GM18508 (cell line): Measurements from ENCODE around the gene PLD5.
"Not testable (repeated sequence)": the region's sequence is repeated elsewhere in the genome, so short reads cannot be mapped to it uniquely, and the experiment has no call there.

ENCODE experiments used
- ATAC-seq: cut with Tn5 transposase; IDR thresholded peaks from one replicate; pipeline ENCODE4 v1.9.1; 2021; ENCODE audit warnings: moderate number of reproducible peaks; ENCODE audit not compliant: insufficient read depth, unreplicated experiment

The PLD5 gene

DNA sequence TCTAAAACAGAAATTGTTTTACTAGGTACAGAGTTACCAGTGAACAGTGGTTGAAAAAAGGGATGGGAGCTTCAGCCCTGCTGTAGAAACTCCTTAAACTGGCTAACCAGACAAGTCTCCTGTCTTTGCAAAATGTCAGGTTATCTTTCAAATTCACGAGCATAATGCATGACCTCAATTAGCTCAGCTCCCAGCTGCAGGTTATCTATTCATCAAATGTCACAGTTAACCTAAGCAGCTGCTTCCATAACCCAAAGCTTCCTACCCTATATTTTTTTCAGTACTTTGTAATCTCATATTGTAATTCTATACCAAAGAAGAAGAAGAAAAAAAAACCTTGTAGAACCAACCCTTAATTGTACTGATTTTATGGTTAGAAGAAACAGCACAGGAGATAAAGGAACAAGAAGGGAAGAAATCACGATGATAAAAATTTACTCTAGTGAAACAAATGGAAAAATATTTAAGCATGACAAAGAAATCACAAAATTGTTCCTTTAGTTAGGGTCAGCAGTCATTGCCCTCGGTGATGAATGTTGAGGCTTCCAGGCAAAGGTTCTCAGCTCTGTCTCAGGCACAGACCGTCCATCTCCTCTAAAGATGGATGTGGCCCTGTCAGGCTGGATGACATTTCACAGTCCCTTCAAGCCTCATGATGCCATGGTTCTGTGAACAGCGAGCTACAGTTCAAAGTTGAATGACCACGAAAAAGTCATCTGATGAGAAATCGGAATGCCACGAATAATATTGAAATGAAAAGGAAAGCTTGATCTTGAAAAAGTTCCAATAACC is 95.9 kb downstream of the PLD5 start:
- ATAC-seq = no peak

DNA sequence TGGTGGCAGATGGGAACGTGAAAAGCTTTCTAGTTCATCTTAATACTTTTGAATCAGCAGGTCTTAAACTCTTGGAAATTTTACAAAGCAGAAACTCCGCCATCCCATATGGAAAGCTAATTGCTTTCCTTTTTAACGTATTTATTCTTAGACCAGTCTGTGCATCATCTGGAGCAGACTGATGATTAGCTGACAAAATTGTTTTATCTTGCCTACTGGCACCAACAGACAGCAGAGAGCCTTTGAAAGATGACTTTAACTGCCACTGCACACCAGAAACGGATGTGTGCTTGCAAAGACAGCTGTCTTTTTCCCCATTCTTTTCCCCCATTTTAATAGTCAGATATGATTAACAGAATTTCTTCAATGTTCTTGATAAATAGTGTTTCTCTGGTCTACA is 97.0 kb downstream of the PLD5 start:
- no peak for ATAC-seq

DNA sequence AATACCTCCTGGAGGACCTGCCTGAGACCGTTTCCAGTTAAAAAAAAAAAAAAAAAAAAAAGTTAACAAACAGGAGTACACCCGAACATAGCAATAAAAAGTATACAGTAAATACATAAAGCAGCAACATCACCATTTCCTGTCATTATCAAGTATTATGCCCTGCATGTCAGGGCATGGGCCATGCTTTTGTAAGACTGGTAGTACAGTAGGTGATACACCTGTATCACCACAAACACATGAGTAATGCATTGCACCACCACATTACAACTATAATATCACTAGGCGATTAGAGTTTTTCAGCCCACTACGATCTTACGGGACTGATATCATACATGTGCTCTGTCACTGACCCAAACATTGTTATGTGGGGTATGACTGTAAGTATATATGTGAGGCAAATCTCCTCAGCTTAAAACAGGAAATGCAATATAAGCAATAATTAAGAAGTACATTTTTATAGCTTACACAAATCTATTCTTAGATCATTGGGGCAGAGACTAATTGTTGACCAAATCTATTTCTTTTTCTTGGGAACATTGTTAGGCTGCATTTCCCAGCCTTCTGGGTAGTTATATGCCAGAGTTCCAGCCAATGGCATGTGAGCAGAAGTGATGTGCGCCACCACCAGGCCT is 98.1 kb downstream of the PLD5 start:
- ATAC-seq = no peak

DNA sequence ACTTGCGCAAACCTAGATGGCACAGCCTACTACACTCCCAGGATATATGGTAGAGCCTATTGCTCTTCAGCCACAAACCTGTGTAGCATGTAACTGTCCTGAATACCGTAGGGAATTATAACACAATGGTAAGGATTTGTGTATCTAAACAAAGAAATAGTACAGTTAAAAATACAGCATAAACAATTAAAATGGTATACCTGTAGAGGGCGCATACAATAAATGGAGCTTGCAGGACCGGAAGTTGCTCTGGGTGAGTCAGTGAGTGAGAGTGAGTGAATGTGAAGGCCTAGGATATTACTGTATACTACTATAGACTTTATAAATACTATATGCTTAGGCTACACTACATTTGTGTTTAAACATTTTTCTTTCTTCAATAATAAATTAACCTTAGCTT is 99.3 kb downstream of the PLD5 start:
- no peak for ATAC-seq

DNA sequence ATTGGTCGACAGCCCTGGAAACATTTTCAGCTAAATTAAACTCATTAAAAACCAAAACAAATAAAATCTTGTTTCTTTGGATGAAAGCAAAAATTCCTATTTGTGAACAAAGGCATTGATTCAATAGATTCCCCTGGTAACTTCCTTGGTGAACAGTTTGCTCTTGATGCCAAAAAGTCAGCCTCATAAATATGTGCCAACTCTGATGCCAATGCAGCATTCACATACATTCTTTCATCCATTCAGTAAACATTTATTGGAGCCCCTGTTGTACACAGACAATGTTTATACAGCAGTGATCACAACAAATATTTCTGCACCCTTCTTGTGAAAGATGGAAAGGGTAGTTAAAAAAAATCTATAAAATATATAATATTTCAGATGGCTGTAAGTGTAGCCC is 107.8 kb downstream of the PLD5 start:
- no peak for ATAC-seq

DNA sequence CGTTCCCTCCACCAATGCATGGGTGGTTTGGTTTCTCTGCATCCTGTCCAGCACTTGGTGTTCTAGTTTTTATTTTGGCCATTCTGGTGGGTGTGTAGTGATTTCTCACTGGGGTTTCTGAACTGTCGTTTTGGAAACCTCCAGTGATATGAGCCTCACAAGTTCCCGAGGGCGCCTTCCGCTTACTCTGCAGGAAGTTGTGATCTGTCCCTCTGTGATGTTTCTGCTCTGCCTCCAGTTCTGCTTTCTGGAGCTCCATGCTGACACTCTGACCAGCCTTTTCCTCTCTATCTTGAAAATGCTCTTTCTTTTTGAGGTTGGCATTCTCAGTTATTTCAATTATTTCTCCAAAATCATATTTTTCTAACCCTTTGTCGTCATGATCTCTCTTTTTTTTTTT is 111.6 kb downstream of the PLD5 start:
- no peak for ATAC-seq

DNA sequence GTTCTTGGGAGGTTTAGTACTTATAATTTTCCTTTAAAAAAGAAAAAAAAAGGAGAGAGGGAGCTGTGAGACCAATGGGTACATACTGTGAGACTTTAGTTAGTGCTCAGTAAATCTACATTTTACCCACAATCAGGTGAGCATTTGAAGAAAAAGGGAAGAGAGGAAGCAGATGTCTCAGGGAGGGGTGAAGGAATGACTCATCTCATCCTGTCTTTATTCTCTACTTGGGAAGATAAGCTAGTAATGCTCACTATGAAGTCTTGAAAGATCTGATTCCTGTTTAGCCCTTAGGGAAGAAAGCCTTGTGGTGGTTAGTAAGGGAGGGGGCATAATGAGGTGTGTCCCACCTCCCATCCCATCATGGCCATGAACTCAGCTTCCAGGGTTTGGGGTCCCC is 112.6 kb downstream of the PLD5 start:
- ATAC-seq = no peak

DNA sequence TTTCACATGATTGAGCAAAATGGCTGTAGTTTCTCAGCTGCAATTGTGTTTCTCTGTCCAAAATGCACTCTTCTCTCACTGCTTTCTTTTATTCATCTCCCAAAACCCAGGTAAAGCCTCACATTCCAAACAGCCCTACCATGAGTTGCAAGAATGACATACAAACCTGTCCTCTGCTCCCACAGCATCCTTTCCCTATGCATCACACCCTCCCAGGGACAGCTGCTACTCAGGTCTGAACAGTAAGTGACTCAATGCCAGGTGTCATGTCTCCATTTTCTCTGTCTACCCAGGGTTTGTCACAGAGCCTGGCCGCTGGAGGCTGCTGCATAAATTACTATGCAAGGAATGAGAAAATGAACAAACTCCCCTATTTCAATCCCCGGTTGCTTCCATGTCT is 118.5 kb downstream of the PLD5 start:
- ATAC-seq = no peak

DNA sequence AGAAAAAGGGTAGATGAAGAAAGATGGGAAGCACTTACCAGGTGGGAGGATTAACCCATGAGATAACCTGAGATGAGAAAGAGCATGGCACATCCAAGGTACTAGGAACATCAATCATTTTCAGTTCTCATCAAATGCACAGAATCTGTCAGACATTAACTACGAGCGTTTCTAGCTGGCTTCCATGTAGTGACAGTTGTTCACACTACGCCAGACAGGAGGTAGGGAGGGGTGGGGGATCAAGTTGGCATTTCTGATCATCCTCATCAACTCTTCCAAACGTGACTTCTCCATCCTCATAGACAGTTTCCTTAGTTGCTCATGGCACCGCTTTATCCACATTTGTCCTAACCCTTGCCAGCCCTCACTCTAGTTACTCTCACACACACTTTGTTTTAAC is 120.2 kb downstream of the PLD5 start:
- ATAC-seq = no peak

DNA sequence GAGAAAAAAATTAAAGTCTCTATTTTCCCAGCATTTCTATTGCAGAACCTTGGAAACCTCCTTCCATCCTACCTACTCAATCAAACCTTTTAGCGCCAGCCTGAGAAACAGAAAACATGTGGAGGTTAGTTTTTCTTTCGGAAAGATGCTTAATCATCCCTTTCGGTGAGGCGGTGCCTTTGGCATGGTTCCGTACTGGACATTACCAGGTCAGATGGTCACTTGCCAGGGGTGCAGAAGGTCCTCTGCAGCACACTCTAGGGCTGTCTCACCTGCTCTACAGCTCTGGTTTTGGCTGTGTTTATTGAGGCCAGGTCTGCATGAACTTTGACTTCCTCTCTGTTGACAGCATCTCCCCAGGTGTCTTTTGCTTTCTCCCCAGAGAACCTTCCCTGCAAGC is 121.5 kb downstream of the PLD5 start:
- ATAC-seq = no peak

DNA sequence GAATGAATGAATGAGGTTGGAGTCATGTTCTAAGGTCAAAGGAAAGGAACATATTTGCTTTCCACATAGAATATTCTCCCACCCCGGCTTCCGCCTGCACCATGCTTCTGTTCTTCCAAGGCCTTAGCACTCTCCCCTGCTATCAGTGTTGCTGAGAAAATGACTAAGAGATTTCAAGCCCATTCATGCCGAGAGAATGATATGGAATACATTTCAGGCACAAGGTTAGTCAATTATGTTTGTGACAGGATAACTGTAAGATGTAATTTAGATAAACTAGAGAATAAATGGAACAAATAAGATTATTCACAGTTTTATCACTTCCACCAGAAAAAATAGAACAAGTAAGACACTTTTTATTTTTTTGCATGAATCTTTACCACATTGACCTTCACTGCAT is 122.6 kb downstream of the PLD5 start:
- no peak for ATAC-seq

DNA sequence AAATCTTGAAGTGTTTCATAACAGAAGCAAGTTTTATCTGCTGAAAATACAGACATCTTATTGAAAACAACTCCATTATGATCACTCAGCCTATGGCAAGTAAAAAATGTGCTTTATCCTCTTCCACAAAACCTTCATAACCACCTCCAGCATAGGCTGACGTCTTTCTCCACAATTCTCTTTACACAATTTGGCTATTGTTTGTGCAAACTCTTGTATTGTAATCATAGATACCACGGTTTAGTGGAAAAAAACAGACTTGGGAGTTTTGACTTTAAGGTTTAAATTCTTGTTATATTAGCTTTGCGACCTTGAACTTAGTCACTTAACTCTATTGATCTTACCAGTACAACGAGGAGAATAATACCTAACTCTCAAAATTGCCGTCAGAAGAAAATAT is 126.1 kb downstream of the PLD5 start:
- no peak for ATAC-seq

DNA sequence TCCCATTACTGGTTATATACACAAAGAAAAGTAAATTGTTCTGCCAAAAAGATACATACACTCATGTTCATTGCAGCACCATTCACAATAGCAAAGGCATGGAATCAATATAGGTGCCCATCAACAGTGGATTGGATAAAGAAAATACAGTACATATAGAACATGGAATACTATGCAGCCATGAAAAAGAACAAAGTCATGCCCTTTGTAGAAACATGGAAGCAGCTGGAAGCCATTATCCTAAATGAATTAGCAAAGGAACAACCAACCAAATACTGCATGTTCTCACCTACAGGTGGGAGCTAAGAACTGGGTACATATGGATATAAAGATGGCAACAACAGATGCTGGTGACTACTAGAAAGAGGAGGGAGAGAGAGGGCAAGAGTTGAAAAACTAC is 132.6 kb downstream of the PLD5 start:
- no peak for ATAC-seq

DNA sequence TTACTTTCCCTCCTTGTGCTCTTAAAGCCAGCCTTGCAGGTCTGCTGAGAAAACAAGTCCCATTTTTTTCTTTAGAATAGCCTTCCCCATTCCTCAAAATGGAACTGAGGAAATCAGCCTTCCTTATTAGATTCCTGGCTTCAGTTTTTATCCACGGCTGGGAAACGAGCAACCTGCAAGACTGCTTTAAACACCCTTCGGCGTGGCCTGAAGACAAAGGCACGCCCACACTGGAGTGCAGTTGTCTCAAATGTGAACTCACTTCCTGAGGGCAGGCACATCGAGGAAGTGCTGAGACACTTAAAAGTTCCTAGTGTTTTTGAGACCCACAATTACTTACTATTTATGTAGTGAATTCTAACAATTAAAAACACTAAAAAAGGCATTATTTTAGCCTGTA is 148.4 kb downstream of the PLD5 start:
- not testable (repeated sequence) for ATAC-seq

DNA sequence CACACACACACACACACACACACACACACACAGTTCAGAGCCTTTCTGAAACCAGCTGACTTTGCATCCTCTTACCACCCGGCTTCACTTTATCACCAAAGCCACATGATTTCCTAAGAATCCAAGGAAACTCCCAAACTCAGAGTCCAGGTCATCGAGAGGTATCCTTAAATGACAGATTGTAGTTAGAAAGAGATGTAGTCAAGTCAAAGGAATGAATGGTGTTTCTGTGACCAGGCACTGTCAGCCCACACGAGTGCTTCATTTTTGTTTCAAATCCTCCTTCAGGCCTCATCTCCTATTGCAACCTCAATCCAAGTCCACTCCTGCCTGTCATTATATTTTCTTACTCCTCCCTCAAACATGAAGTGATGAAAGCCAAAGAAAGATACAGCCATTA is 174.1 kb downstream of the PLD5 start:
- ATAC-seq = not testable (repeated sequence)

DNA sequence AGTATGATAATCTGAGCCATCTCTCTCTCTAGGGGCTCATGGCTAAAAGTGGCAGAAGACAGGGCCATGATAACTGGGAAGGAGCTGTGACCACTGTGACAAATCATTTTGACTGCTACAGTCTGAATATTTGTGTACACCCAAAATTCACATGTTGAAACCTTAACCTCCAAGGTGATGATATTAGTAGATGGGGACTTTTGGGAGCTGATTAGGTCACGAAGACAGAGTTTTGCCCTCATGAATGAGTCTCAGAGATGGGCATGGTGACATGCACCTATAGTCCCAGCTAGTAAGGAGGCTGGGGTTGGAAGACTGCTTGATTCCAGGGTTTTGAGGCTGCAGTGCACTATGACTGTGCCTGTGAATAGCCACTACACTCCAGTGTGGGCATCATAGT is 174.9 kb downstream of the PLD5 start:
- no peak for ATAC-seq

DNA sequence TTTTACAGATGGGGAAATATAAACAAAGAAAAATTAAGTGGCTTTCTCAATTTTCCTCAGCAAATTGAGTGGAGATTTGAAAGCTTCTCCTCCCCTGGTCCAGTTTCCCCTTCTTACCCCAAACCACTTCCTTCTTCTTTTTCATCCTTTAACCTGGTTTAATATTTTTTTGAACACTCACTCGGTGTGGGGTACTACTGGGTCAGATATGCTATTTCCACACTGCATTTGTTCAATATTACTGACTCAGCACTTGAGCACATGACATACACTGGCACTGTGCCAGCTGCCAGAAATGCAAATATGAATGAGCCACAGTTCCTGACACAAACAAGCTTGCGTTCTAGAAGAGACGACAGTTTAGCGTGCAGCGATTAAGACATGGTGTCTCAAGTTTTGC is 193.6 kb downstream of the PLD5 start:
- ATAC-seq = not testable (repeated sequence)

DNA sequence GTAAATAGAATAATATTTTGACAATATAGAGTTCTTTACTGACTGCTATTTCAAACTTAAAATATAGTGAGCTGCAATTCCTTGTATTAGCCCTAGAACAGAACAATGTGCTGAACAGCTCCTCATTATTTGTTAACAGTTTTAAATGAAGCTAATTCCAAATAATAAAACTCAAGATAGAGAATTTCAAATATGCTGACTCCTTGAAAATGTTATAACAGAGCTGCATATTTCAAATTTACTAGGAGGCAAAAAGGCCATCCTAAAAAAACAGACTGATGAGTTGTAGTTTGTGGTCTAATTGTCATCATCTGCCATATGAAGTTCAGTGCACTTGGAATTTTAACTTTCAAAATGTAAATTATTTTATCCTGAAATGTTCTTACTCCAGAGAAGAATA is 197.1 kb downstream of the PLD5 start:
- not testable (repeated sequence) for ATAC-seq

DNA sequence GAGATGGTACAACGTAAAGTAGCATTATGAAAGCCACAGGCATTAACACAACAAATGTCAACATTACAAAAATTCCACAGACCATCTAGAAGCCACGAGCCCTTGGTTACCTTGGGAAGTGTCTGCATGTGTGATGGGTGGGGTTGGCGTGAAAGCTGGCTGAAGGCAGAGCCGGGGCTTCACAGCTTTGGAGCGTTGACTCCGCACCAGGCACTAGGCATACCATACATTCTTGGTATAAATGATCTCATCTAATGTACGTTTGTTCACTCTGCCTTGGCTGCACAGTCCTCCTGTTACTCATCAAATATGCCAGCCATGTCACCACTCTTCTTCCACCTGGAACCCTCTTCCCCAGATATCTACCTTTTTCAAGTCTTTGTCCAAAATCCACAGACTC is 202.5 kb downstream of the PLD5 start:
- ATAC-seq = not testable (repeated sequence)

DNA sequence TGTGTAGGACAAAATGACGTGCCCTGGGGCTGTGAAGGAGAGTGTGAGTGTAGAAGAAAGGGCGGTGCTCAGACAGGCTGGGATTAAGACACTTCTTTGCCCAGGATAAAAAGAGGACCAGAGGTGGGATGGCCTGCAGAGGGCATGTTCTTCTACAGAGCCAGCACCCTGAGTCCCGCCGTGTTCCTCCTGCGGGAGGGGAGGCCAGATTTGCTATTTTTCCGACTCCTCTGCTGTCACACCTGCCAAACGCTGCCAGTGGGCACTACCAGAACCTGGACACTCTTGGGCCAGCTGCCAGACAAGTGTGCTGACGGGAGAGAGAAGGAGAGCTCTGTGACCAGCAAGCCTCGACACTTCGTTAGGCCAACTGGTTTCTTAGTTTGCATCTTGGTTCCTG is 206.4 kb downstream of the PLD5 start:
- ATAC-seq = no peak

DNA sequence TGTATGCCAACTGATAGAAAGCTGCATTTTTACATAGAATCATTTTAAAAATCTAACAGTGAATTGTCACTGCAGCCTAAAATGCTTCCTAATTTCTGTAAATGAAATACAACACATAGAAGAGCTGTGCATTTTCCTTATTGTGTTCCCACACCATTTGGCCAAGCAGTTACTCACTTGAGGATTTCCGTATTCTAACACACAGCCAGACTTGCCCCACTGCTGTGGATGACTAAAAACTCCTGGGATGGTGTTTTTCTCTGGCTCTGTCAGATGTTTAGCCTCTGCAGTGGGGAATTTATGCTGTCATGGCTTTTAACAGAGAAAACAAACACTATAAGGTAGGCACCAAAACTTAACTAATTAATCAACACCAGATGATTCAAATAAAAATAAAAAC is 209.6 kb downstream of the PLD5 start:
- ATAC-seq = not testable (repeated sequence)

DNA sequence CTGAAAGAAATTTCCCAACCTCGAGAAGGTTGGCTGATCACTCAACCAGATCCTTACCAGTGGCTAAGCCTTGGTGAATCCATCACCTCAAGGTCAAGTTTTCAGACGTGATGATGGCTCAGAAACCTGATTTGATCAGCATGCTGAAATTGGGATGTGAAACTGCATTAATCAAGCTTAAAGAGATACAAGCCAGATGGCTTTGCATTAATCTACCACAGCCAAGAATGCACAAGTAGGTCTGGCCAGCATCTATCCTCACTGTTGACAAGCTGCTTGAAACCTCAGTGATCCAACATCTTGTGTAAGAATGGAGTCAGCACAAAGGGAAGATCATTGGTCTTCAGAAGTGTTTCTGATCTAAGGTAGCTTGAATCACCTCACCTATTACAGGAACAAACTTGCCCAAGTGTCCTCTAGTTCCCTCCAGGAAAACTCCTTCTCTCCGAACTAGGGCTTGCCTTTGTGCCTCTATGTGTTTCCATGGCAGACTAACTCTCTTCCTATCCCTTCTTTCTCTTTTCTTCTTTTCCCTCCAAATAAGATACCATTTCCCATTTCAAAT is 210.3 kb downstream of the PLD5 start:
- not testable (repeated sequence) for ATAC-seq
